ENCODE data around the gene FBXW11. TPM values are rescaled to one million over a fixed set of nuclear protein-coding genes. Genes with fewer than 3 reads are reported as not detected.

FBXW11 gene
- total and polyA plus RNA-seq, 9 donors = 20.5 to 73.4 (median 53.0) TPM

- H3K9me3 ChIP-seq = no peaks in the 10 kb centered on the region
- no peaks in the 10 kb centered on the region for H3K27me3 ChIP-seq
- 89 to 92% (median 90%) methylated on average over 3 of the region's 3 CpGs for WGBS, 3 donors
- intact Hi-C loops (cut with DNase I) = no loop called here
- no peak for DNase-seq
- no peak overlapping the region for H3K4me3 ChIP-seq
- H3K36me3 ChIP-seq = no peaks in the 10 kb centered on the region
- H3K27ac ChIP-seq = no peak overlapping the region
- H3K4me1 ChIP-seq (ENCODE audit: insufficient read depth) = no peaks in the 10 kb centered on the region
- no peak for TF ChIP-seq POLR2A (IDR thresholded peaks at IDR 0.05)
- no peak for TF ChIP-seq CTCF (IDR thresholded peaks at IDR 0.05)
- TF ChIP-seq EP300 (IDR thresholded peaks at IDR 0.05) = no peak
Measured at GRCh38 chr5:171825051-171825450, 181.4 kb downstream of the FBXW11 start.

DNA sequence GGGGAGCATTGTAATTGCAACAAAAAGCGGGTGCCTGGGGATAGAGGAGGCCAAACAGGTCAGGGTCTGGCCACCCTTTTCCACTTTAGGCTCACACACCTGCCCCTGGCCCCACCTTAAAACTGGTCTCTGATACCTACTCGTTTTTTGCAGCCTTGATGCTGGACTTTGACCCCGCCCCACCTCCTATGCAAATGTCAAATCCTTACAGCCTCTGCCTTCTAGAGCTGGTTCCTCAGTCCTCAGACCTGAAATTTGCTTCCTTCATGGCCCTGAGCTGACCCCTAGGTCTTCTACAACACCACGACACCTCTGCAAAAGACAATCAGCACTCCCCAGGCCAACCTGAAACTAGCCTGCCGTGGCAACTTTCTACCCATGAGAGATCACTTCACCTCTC is 183.2 kb downstream of the FBXW11 start:
- WGBS, 3 donors = 63 to 71% (median 64%) methylated on average over 5 of the region's 5 CpGs
- H3K27ac ChIP-seq = no peak overlapping the region
- H3K36me3 ChIP-seq = no peaks in the 10 kb centered on the region
- H3K9me3 ChIP-seq = no peaks in the 10 kb centered on the region
- intact Hi-C loops (cut with DNase I) = no loop called here
- no peak overlapping the region for H3K4me3 ChIP-seq
- H3K4me1 ChIP-seq (ENCODE audit: insufficient read depth) = no peaks in the 10 kb centered on the region
- H3K27me3 ChIP-seq = no peaks in the 10 kb centered on the region
- TF ChIP-seq CTCF (IDR thresholded peaks at IDR 0.05) (no peak), EP300 (IDR thresholded peaks at IDR 0.05) (no peak), POLR2A (IDR thresholded peaks at IDR 0.05) (no peak)
- no peak for DNase-seq

DNA sequence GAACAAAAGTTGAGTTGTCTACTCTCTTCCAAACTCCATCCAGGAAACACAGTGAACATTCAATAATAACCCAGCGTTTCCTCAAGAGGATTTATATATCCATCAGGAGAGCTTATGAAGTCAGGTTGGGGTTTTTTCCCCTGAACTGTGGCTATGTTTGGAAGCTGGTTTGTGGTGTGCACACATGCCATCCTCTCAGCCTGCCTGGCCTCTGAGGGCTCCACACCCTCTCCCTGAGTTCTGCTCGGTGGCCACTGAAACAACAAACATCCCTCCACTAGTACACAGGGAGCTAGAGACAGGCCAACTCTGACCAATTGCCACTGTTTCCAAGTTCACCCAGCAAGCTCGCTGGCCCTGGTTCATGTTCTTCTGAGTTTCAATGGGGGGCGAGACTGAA is 185.2 kb downstream of the FBXW11 start:
- Histone ChIP-seq H3K4me3 (no peak overlapping the region), H3K4me1 (ENCODE audit: insufficient read depth) (no peaks in the 10 kb centered on the region), H3K27ac (no peak overlapping the region), H3K9me3 (no peaks in the 10 kb centered on the region), H3K27me3 (no peaks in the 10 kb centered on the region), H3K36me3 (no peaks in the 10 kb centered on the region)
- intact Hi-C loops (cut with DNase I) = no loop called here
- WGBS, 3 donors = 81 to 83% (median 81%) methylated on average over 4 of the region's 4 CpGs
- no peak for DNase-seq
- TF ChIP-seq POLR2A (IDR thresholded peaks at IDR 0.05) = no peak
- no peak for TF ChIP-seq EP300 (IDR thresholded peaks at IDR 0.05)
- TF ChIP-seq CTCF (IDR thresholded peaks at IDR 0.05) = no peak

GRCh38 chr5:171820561-171820960 is 185.9 kb downstream of the FBXW11 start:
- WGBS, 3 donors = 88 to 97% (median 92%) methylated on average over 11 of the region's 11 CpGs
- H3K4me1 ChIP-seq (ENCODE audit: insufficient read depth) = no peaks in the 10 kb centered on the region
- H3K9me3 ChIP-seq = no peaks in the 10 kb centered on the region
- DNase-seq = no peak
- H3K27ac ChIP-seq = no peak overlapping the region
- H3K4me3 ChIP-seq = no peak overlapping the region
- no peaks in the 10 kb centered on the region for H3K27me3 ChIP-seq
- no peaks in the 10 kb centered on the region for H3K36me3 ChIP-seq
- TF ChIP-seq CTCF (IDR thresholded peaks at IDR 0.05) (no peak), POLR2A (IDR thresholded peaks at IDR 0.05) (no peak)
- intact Hi-C loops (cut with DNase I) = no loop called here

- no peaks in the 10 kb centered on the region for H3K9me3 ChIP-seq
- no peak for DNase-seq
- WGBS, 3 donors = 33 to 46% (median 41%) methylated on average over 1 of the region's 1 CpG
- no peak overlapping the region for H3K4me3 ChIP-seq
- no peak for TF ChIP-seq CTCF (IDR thresholded peaks at IDR 0.05)
- TF ChIP-seq EP300 (IDR thresholded peaks at IDR 0.05) = no peak
- no peak for TF ChIP-seq POLR2A (IDR thresholded peaks at IDR 0.05)
- H3K27me3 ChIP-seq = no peaks in the 10 kb centered on the region
- H3K36me3 ChIP-seq = no peaks in the 10 kb centered on the region
- no peaks in the 10 kb centered on the region for H3K4me1 ChIP-seq (ENCODE audit: insufficient read depth)
- intact Hi-C loops (cut with DNase I) = no loop called here
- H3K27ac ChIP-seq = no peak overlapping the region
Measured at GRCh38 chr5:171816666-171817065, 189.8 kb downstream of the FBXW11 start.
